Motor neuron (in vitro differentiated cells): ENCODE measurements around the gene CHRNB4. TPM values are rescaled to one million over a fixed set of nuclear protein-coding genes. Genes with fewer than 3 reads are reported as not detected.

Source experiments
- ATAC-seq, 8 experiments: fragments of 200-7000 bp; cut with Tn5 transposase; replicated peaks in 6 of 8; 2 replicates each; pipeline ENCODE4 v1.8.0; 2021; ENCODE audit warnings: mild to moderate bottlenecking in 8 of 8, moderate library complexity in 8 of 8
- H3K27ac ChIP-seq, 2 donors: fragments of 250-450 bp; sonication (Bioruptor Pico); 2 replicates each; pipeline ENCODE4 v1.9.0; 2021; ENCODE audit warnings: antibody characterized with exemption in 2 of 2, mild to moderate bottlenecking in 2 of 2, moderate library complexity in 1 of 2
- H3K4me1 ChIP-seq, 2 donors: fragments of 250-450 bp; sonication (Bioruptor Pico); replicated peaks in 1 of 2; 2 replicates each; pipeline ENCODE4 v1.6.1; 2021; ENCODE audit warnings: antibody characterized with exemption in 2 of 2, mild to moderate bottlenecking in 2 of 2, moderate library complexity in 1 of 2
- H3K4me3 ChIP-seq, 5 donors: fragments of 250-450 bp; sonication (Bioruptor Pico); 2 replicates each; pipeline ENCODE4 v1.9.0; 2021; ENCODE audit warnings: antibody characterized with exemption in 5 of 5, mild to moderate bottlenecking in 5 of 5, moderate library complexity in 4 of 5
- WGBS, 10 experiments: fragments of 450-650 bp; shearing (Covaris generic); methylation state at CpG; one replicate each; pipeline ENCODE4 v1.0.0; 2022; 5-methylcytosine and 5-hydroxymethylcytosine counted together
- in situ Hi-C, 9 experiments: fragments of 400-800 bp; cut with MboI; loops; one replicate each; pipeline ENCODE4 v1.15.0; 2021; ENCODE audit warnings: low sequenced_read_pairs in 9 of 9, low pct_unique_long_range_greater_than_20kb in 2 of 9; ENCODE audit not compliant: unreplicated experiment in 9 of 9
- total RNA-seq, 8 experiments: library from RNA; unstranded; fragments of 300-600 nt; gene quantifications; 2 replicates each; pipeline versions ENCODE4 v1.2.3 to v1.2.4, GENCODE V29; 2022

CHRNB4 gene
- total RNA-seq, 8 experiments from 2014 or later = 0.31 to 8.7 (median 3.4) TPM

- 80 to 100% (median 90%) methylated on average over 1 of the region's 1 CpG; no CpG with 5 or more reads in 5 of the 10 experiments for WGBS, 10 experiments
- no peak overlapping the region for H3K27ac ChIP-seq
- in situ Hi-C loops = no loop called here
- ATAC-seq = no peak
- H3K4me3 ChIP-seq = no peak overlapping the region
- peaks cover 0 to 3% of the 10 kb centered on the region in 2 donors for H3K4me1 ChIP-seq
Observed at GRCh38 chr15:78574944-78575343, 66.1 kb downstream of the CHRNB4 start.

Other genes starting within 250 kb of the CHRNB4 start
- gene IREB2, start 203.0 kb downstream of the CHRNB4 start, total RNA-seq = 10 to 100 TPM; 27.1 to 74.6 (median 33.3) TPM
- gene HYKK, start 133.6 kb downstream of the CHRNB4 start, total RNA-seq = 1 to 10 TPM in 6 of 8 experiments, under 1 TPM in 2; 0.43 to 5.8 (median 3.6) TPM
- 100 to 1,000 TPM; 181 to 384 (median 262) TPM for gene PSMA4, start 100.8 kb downstream of the CHRNB4 start, total RNA-seq
- 1 to 10 TPM in 7 of 8 experiments, under 1 TPM in 1; 0.81 to 7.6 (median 4.0) TPM for gene CHRNA5, start 75.7 kb downstream of the CHRNB4 start, total RNA-seq
- 10 to 100 TPM in 4 of 8 experiments, 1 to 10 TPM in 3, under 1 TPM in 1; 0.20 to 57.4 (median 11.1) TPM for gene CHRNA3, start 20.2 kb downstream of the CHRNB4 start, total RNA-seq
- gene ADAMTS7, start 170.3 kb upstream of the CHRNB4 start, total RNA-seq = 1 to 10 TPM; 2.1 to 9.6 (median 4.3) TPM
- 100 to 1,000 TPM; 249 to 703 (median 445) TPM for gene MORF4L1, start 231.7 kb upstream of the CHRNB4 start, total RNA-seq